Coronary artery (tissue), 2 donors: ENCODE results near the gene VPS37C.
"Not testable (repeated sequence)": the region's sequence is repeated elsewhere in the genome, so short reads cannot be mapped to it uniquely, and the experiment has no call there.

Source experiments
- DNase-seq: peaks from one replicate; pipeline ENCODE4 v3.0.0-alpha.2; 2017; ENCODE audit warnings: low spot score
- H3K27ac ChIP-seq, 2 donors: fragments of 200-600 bp; sonication (generic); one replicate each; pipeline ENCODE4 v1.5.1; 2016 to 2019
- H3K4me3 ChIP-seq: fragments of 200-600 bp; sonication (generic); 2 replicates; pipeline ENCODE4 v1.5.1; 2016; ENCODE audit warnings: mild to moderate bottlenecking, moderate library complexity
- CTCF ChIP-seq: fragments of 200-600 bp; sonication (generic); IDR thresholded peaks from one replicate; pipeline ENCODE4 v1.5.1; 2019; ENCODE audit warnings: antibody characterized with exemption

Gene VPS37C

DNA sequence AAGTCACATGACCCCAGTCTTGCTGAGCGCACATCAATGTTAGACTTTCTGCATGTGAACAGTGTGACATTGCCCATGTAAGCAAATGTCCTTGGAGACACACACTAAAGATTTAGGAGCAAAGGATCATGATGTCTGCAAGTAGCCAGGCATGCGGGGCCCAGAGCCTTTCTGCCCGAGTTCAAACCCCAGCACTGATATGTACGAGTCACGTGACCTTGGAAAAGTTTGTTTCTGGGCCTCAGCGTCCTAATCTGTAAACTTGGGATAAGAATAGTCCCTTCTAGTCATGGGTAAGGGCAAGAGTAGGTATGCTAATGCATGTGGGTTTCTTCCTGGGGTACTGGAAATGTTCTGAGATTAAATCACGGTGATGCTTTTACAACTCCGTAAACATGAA is 25.3 kb upstream of the VPS37C start:
- no peak overlapping the region for H3K27ac ChIP-seq
- TF ChIP-seq CTCF: no peak
- H3K4me3 ChIP-seq: no peak overlapping the region
- no peak for DNase-seq

DNA sequence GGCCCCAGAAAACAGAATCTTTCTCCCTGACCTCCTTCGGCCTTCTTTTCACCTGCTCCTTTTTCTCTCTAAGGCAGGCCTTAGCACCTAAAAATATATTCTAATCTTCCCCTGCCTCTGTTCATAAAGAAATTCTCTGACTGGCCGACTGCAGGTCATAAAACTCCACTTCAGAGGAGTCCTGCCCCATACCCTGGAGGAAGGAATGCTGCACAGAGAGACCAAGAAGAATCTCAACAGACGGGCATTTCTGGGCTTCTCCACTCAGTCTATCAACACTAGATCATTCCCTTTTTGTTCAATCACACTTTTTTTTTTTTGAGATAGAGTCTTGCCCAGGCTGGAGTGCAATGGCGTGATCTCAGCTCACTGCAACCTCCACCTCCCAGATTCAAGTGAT is 22.4 kb upstream of the VPS37C start:
- DNase-seq: no peak

DNA sequence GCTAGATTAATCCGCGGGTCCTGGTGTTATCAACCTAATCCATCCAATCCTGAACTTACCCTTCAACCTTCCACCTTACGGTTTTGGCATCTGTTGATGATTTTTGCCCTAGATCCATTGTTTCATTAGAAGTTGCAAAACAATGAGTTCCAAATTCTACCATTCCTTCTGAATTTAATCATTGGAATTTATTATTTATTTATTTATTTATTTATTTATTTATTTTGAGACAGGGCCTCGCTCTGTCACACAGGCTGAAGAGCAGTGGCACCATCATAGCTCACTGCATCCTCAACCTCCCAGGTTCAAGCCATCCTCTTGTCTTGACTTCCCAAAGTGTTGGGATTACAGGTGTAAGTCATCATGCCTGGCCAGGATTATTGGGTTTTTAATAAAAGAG is 20.3 kb upstream of the VPS37C start:
- no peak for TF ChIP-seq CTCF
- Histone ChIP-seq H3K27ac (no peak overlapping the region), H3K4me3 (no peak overlapping the region)
- no peak for DNase-seq

More for the DNA sequence above, 22.4 kb upstream of the VPS37C start:
- H3K27ac ChIP-seq: no peak overlapping the region
- TF ChIP-seq CTCF: no peak
- no peak overlapping the region for H3K4me3 ChIP-seq

DNA sequence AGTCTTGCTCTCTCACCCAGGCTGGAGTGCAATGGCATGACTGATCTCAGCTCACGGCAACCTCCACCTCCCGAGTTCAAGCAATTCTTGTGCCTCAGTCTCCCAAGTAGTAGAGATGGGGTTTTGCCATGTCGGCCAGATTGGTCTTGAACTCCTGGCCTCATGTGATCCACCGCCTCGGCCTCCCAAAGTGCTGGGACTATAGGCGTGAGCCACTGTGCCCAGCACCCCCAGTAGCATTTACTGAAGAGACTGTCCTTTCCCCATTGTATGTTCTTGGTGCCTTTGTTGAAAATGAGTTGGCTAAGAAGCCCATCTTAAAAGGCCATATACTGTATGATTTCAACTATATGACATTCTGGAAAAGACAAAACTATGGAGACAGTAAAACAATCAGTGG is 19.0 kb upstream of the VPS37C start:
- H3K27ac ChIP-seq, DNase-seq, H3K4me3 ChIP-seq: not testable (repeated sequence)

- DNase-seq: no peak
- no peak overlapping the region for H3K4me3 ChIP-seq
- no peak for TF ChIP-seq CTCF
- no peak overlapping the region for H3K27ac ChIP-seq
Observed at GRCh38 chr11:61176446-61176845, 15.2 kb upstream of the VPS37C start.

- H3K27ac ChIP-seq: no peak overlapping the region
- DNase-seq: no peak
- no peak overlapping the region for H3K4me3 ChIP-seq
- TF ChIP-seq CTCF: no peak
Observed at GRCh38 chr11:61174949-61175348, 13.7 kb upstream of the VPS37C start.

GRCh38 chr11:61174273-61174672 is 13.0 kb upstream of the VPS37C start:
- no peak overlapping the region for H3K27ac ChIP-seq
- DNase-seq: no peak
- no peak for TF ChIP-seq CTCF
- no peak overlapping the region for H3K4me3 ChIP-seq

DNA sequence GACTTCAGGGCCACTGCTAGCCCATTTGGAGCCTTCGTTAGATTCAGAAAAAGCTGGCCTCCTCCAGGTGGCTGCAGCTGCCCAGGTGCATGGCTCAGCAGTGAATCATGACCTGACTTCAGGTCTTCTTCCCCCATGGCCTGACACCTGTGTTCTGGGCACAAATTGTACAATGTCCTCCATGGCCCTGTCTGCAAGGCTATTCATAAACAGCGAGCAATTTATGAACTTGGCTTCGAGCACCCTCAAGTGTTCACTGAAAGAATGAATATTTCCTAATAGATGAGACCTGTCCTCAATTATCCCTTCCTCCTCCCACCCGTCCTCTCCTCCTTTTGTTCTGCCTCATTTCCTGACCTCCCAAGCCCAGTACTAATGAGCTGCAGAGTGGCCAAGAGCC is 12.2 kb upstream of the VPS37C start:
- no peak overlapping the region for H3K4me3 ChIP-seq
- no peak for DNase-seq
- TF ChIP-seq CTCF: no peak
- H3K27ac ChIP-seq: no peak overlapping the region
